Activated T-cell treated with anti-CD3 and anti-CD28 coated beads, Interleukin-2, amount 50 U/mL, for 72 hours (primary cell): Measurements from ENCODE around the gene MCM8. TPM values are rescaled to one million over a fixed set of nuclear protein-coding genes. Genes with fewer than 3 reads are reported as not detected.

Source experiments
- ATAC-seq, 2 donors: fragments of 150-1000 bp; cut with Tn5 transposase; replicated peaks in 1 of 2; 2 replicates each; pipeline ENCODE4 v1.10.0; 2021; ENCODE audit warnings: moderate library complexity in 2 of 2, mild to moderate bottlenecking in 1 of 2
- DNase-seq, 2 donors: peaks; one replicate each; pipeline ENCODE4 v3.0.0; 2021 to 2022; ENCODE audit warnings: mixed read lengths in 1 of 2
- H3K27ac Mint-ChIP-seq: one replicate; pipeline ENCODE4 v1.8.0; 2022; ENCODE audit warnings: mild to moderate bottlenecking, moderate library complexity, mixed read lengths
- H3K27me3 Mint-ChIP-seq: one replicate; pipeline ENCODE4 v1.8.0; 2022; ENCODE audit warnings: low read depth, mixed read lengths
- H3K36me3 Mint-ChIP-seq, 2 donors: one replicate each; pipeline ENCODE4 v1.8.0; 2022; ENCODE audit warnings: mixed read lengths in 2 of 2, mild to moderate bottlenecking in 1 of 2; ENCODE audit not compliant: insufficient read depth in 2 of 2
- H3K4me1 Mint-ChIP-seq: one replicate; pipeline ENCODE4 v1.8.0; 2022; ENCODE audit warnings: low read depth, mixed read lengths
- H3K4me3 Mint-ChIP-seq, 2 donors: one replicate each; pipeline ENCODE4 v1.8.0; 2022; ENCODE audit warnings: mild to moderate bottlenecking in 2 of 2, mixed read lengths in 2 of 2, moderate library complexity in 2 of 2
- H3K9me3 Mint-ChIP-seq, 2 donors: one replicate each; pipeline ENCODE4 v1.8.0; 2022; ENCODE audit warnings: mixed read lengths in 2 of 2
- total RNA-seq, 2 donors: library from RNA; stranded (reverse); gene quantifications; one replicate each; pipeline ENCODE4 v1.2.3, GENCODE V29; 2022

MCM8 gene
- total RNA-seq, 2 donors from 2014 or later = 39.2 to 53.9 TPM

GRCh38 chr20:5928836-5929715 lies 21.4 kb upstream of the MCM8 start:
- peaks cover 7% of the 10 kb centered on the region for H3K27me3 Mint-ChIP-seq
- H3K4me1 Mint-ChIP-seq = no peaks in the 10 kb centered on the region
- DNase-seq (no peak), ATAC-seq (no peak)
- H3K9me3 Mint-ChIP-seq = no peaks in the 10 kb centered on the region
- H3K4me3 Mint-ChIP-seq = no peak overlapping the region
- H3K36me3 Mint-ChIP-seq = no peaks in the 10 kb centered on the region
- no peak overlapping the region for H3K27ac Mint-ChIP-seq

- DNase-seq (no peak), ATAC-seq (no peak)
- H3K27ac Mint-ChIP-seq = no peak overlapping the region
- H3K9me3 Mint-ChIP-seq = no peaks in the 10 kb centered on the region
- H3K4me1 Mint-ChIP-seq = no peaks in the 10 kb centered on the region
- H3K36me3 Mint-ChIP-seq = no peaks in the 10 kb centered on the region
- H3K27me3 Mint-ChIP-seq = no peaks in the 10 kb centered on the region
- no peak overlapping the region for H3K4me3 Mint-ChIP-seq
Observed at GRCh38 chr20:5931411-5931810, 19.0 kb upstream of the MCM8 start.

GRCh38 chr20:5932796-5933195 lies 17.7 kb upstream of the MCM8 start:
- no peak for ATAC-seq
- H3K27ac Mint-ChIP-seq = no peak overlapping the region

GRCh38 chr20:5933802-5934436 lies 16.5 kb upstream of the MCM8 start:
- Mint-ChIP-seq H3K27me3 (no peaks in the 10 kb centered on the region), H3K4me1 (no peaks in the 10 kb centered on the region), H3K36me3 (peaks cover 0 to 6% of the 10 kb centered on the region in 2 donors), H3K4me3 (no peak overlapping the region), H3K9me3 (no peaks in the 10 kb centered on the region), H3K27ac (no peak overlapping the region)
- ATAC-seq = peak; percentile 60 to 74
- no peak for DNase-seq

More at GRCh38 chr20:5932796-5933195, 17.7 kb upstream of the MCM8 start:
- H3K4me3 Mint-ChIP-seq = no peak overlapping the region
- H3K9me3 Mint-ChIP-seq = no peaks in the 10 kb centered on the region
- no peaks in the 10 kb centered on the region for H3K4me1 Mint-ChIP-seq
- DNase-seq = no peak
- peaks cover 0 to 2% of the 10 kb centered on the region in 2 donors for H3K36me3 Mint-ChIP-seq
- H3K27me3 Mint-ChIP-seq = no peaks in the 10 kb centered on the region

GRCh38 chr20:5935384-5935783 lies 15.1 kb upstream of the MCM8 start:
- H3K4me1 Mint-ChIP-seq = no peaks in the 10 kb centered on the region
- no peak overlapping the region for H3K4me3 Mint-ChIP-seq
- H3K27ac Mint-ChIP-seq = no peak overlapping the region
- no peak for ATAC-seq
- H3K36me3 Mint-ChIP-seq = peaks cover 3 to 10% of the 10 kb centered on the region in 2 donors
- H3K27me3 Mint-ChIP-seq = no peaks in the 10 kb centered on the region
- no peaks in the 10 kb centered on the region for H3K9me3 Mint-ChIP-seq
- DNase-seq = no peak

- ATAC-seq (no peak), DNase-seq (no peak)
- Mint-ChIP-seq H3K36me3 (peaks cover 3 to 10% of the 10 kb centered on the region in 2 donors), H3K27me3 (no peaks in the 10 kb centered on the region), H3K4me3 (no peak overlapping the region), H3K9me3 (no peaks in the 10 kb centered on the region), H3K4me1 (no peaks in the 10 kb centered on the region), H3K27ac (no peak overlapping the region)
Observed at GRCh38 chr20:5936238-5936637, 14.2 kb upstream of the MCM8 start.

GRCh38 chr20:5938456-5939029 lies 11.9 kb upstream of the MCM8 start:
- ATAC-seq (no peak), DNase-seq (no peak)
- Mint-ChIP-seq H3K27ac (no peak overlapping the region), H3K4me1 (no peaks in the 10 kb centered on the region), H3K36me3 (peaks cover 7 to 23% of the 10 kb centered on the region in 2 donors), H3K9me3 (no peaks in the 10 kb centered on the region), H3K27me3 (no peaks in the 10 kb centered on the region), H3K4me3 (no peak overlapping the region)

- Mint-ChIP-seq H3K9me3 (no peaks in the 10 kb centered on the region), H3K36me3 (peaks cover 31 to 33% of the 10 kb centered on the region in 2 donors), H3K27ac (peak overlapping the region; percentile 54), H3K27me3 (no peaks in the 10 kb centered on the region), H3K4me1 (peaks cover 53% of the 10 kb centered on the region), H3K4me3 (peak overlapping the region in 1 of 2 donors; percentile 46)
- ATAC-seq (peak in 1 of 2 donors; percentile 6), DNase-seq (peak; percentile 28 to 39)
Observed at GRCh38 chr20:5945963-5946362, 4.5 kb upstream of the MCM8 start.

- no peaks in the 10 kb centered on the region for H3K9me3 Mint-ChIP-seq
- DNase-seq (peak; percentile 67 to 68), ATAC-seq (peak; percentile 50 to 64)
- peaks cover 29 to 31% of the 10 kb centered on the region in 2 donors for H3K36me3 Mint-ChIP-seq
- no peaks in the 10 kb centered on the region for H3K27me3 Mint-ChIP-seq
- H3K4me1 Mint-ChIP-seq = peaks cover 61% of the 10 kb centered on the region
- peak overlapping the region; percentile 61 to 82 for H3K4me3 Mint-ChIP-seq
- H3K27ac Mint-ChIP-seq = peak overlapping the region; percentile 93
Observed at GRCh38 chr20:5947276-5947675, 3.2 kb upstream of the MCM8 start.

- Mint-ChIP-seq H3K4me1 (peaks cover 76% of the 10 kb centered on the region), H3K9me3 (no peaks in the 10 kb centered on the region)
Observed at GRCh38 chr20:5949943-5950270, 545 bp upstream of the MCM8 start.

GRCh38 chr20:5967469-5967868 lies 17.0 kb downstream of the MCM8 start:
- DNase-seq (no peak), ATAC-seq (no peak)
- Mint-ChIP-seq H3K36me3 (peaks cover 5 to 33% of the 10 kb centered on the region in 2 donors), H3K27me3 (no peaks in the 10 kb centered on the region), H3K27ac (no peak overlapping the region), H3K9me3 (no peaks in the 10 kb centered on the region), H3K4me3 (no peak overlapping the region), H3K4me1 (peaks cover 4% of the 10 kb centered on the region)

More at GRCh38 chr20:5949943-5950270, 545 bp upstream of the MCM8 start:
- ATAC-seq (no peak), DNase-seq (no peak)
- Mint-ChIP-seq H3K4me3 (peak overlapping the region; percentile 79 to 82), H3K27me3 (no peaks in the 10 kb centered on the region), H3K27ac (peak overlapping the region; percentile 86), H3K36me3 (peaks cover 27 to 33% of the 10 kb centered on the region in 2 donors)

- no peak overlapping the region for H3K27ac Mint-ChIP-seq
Observed at GRCh38 chr20:5968462-5968861, 18.0 kb downstream of the MCM8 start.

GRCh38 chr20:5969348-5969935 lies 19.0 kb downstream of the MCM8 start:
- DNase-seq = no peak
- H3K36me3 Mint-ChIP-seq = peaks cover 6 to 30% of the 10 kb centered on the region in 2 donors
- ATAC-seq = no peak
- H3K27me3 Mint-ChIP-seq = no peaks in the 10 kb centered on the region
- H3K4me1 Mint-ChIP-seq = no peaks in the 10 kb centered on the region
- H3K9me3 Mint-ChIP-seq = no peaks in the 10 kb centered on the region
- no peak overlapping the region for H3K4me3 Mint-ChIP-seq
- H3K27ac Mint-ChIP-seq = no peak overlapping the region

More at GRCh38 chr20:5968462-5968861, 18.0 kb downstream of the MCM8 start:
- ATAC-seq (no peak), DNase-seq (no peak)
- H3K27me3 Mint-ChIP-seq = no peaks in the 10 kb centered on the region
- peaks cover 5 to 35% of the 10 kb centered on the region in 2 donors for H3K36me3 Mint-ChIP-seq
- no peak overlapping the region for H3K4me3 Mint-ChIP-seq
- no peaks in the 10 kb centered on the region for H3K4me1 Mint-ChIP-seq
- H3K9me3 Mint-ChIP-seq = no peaks in the 10 kb centered on the region
